Retinal pigment epithelial cell (primary cell): ENCODE results near the gene CLEC16A.

Source experiments
- DNase-seq: peaks from one replicate; pipeline ENCODE4 v3.0.0-alpha.2; 2010; ENCODE audit warnings: low read depth
- H3K4me3 ChIP-seq: 2 replicates; pipeline ENCODE4 v1.5.1; 2011; ENCODE audit warnings: mild to moderate bottlenecking, low read length, control low read depth, moderate library complexity
- CTCF ChIP-seq: conservative IDR thresholded peaks from 2 replicates; pipeline ENCODE4 v1.5.1; 2011; ENCODE audit warnings: low read depth, low read length, control low read depth, inconsistent platforms

CLEC16A gene

GRCh38 chr16:11033629-11034420 is 89.5 kb downstream of the CLEC16A start:
- no peak for DNase-seq
- TF ChIP-seq CTCF = no peak
- no peak overlapping the region for H3K4me3 ChIP-seq

- no peak for TF ChIP-seq CTCF
- no peak overlapping the region for H3K4me3 ChIP-seq
- no peak for DNase-seq
Measured at GRCh38 chr16:11034481-11034931, 90.1 kb downstream of the CLEC16A start.

GRCh38 chr16:11035096-11035495 is 90.7 kb downstream of the CLEC16A start:
- DNase-seq = no peak
- TF ChIP-seq CTCF = no peak
- H3K4me3 ChIP-seq = no peak overlapping the region

- no peak for TF ChIP-seq CTCF
- no peak for DNase-seq
- H3K4me3 ChIP-seq = no peak overlapping the region
Measured at GRCh38 chr16:11036040-11036439, 91.7 kb downstream of the CLEC16A start.

GRCh38 chr16:11036868-11037410 is 92.6 kb downstream of the CLEC16A start:
- H3K4me3 ChIP-seq = no peak overlapping the region
- DNase-seq = no peak
- TF ChIP-seq CTCF = no peak

- H3K4me3 ChIP-seq = no peak overlapping the region
- TF ChIP-seq CTCF = no peak
- DNase-seq = no peak
Measured at GRCh38 chr16:11038305-11038704, 93.9 kb downstream of the CLEC16A start.

GRCh38 chr16:11038777-11039176 is 94.4 kb downstream of the CLEC16A start:
- TF ChIP-seq CTCF = no peak
- DNase-seq = no peak

More at GRCh38 chr16:11038777-11039176, 94.4 kb downstream of the CLEC16A start:
- no peak overlapping the region for H3K4me3 ChIP-seq
